HG03095 (cell line): ENCODE measurements around the gene CDCA5.

Experiments used
- ATAC-seq: cut with Tn5 transposase; IDR thresholded peaks from one replicate; pipeline ENCODE4 v1.9.1; 2021; ENCODE audit warnings: moderate library complexity; ENCODE audit not compliant: unreplicated experiment

CDCA5 gene

DNA sequence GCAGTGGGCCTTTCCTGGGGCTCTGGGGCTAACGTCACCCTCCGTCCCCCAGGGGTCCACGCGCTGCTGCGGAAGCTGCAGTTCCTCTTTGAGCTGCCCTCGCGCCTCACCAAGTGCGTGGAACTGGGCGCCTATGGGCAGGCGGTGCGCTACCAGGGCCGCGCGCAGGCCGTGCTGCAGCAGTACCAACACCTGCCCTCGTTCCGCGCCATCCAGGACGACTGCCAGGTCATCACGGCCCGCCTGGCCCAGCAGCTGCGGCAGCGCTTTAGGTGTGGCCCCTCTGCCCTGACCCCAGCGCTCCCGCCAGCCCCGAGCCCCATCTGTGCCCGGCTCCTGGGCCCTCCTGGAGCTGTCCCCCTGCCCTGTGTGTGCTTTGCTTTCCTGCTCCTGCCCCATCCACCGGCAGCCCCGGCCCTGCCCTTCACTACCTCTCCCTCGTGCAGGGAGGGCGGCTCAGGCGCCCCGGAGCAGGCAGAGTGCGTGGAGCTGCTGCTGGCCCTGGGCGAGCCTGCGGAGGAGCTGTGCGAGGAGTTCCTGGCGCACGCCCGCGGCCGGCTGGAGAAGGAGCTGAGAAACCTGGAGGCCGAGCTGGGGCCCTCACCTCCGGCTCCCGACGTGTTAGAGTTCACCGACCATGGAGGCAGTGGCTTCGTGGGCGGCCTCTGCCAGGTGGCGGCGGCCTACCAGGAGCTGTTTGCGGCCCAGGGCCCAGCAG lies 24.1 kb upstream of the CDCA5 start:
- ATAC-seq, result no peak

- ATAC-seq, result no peak
These were observed 23.2 kb upstream of the CDCA5 start for GRCh38 chr11:65107078-65107477.

GRCh38 chr11:65104628-65105027 lies 20.8 kb upstream of the CDCA5 start:
- no peak for ATAC-seq

DNA sequence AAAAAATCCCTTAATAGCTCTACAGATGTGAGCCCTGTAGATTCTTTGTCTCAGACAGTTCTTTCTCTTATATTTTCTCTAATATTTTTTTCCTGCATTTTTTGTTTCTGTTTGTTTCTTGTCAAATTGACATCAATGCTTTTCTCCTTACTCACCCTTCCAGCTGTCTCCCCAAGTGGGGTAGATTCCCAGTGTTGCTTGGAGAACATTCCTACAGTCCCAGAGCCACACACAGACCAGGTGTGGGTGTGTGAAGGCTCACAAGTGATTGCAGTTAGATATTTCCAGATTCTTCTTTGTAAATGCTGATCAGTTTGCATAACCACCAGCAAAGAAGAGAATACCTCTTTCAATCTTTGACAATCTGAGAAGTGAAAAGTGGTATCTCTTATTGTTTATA lies 19.6 kb upstream of the CDCA5 start:
- ATAC-seq, result no peak

GRCh38 chr11:65102142-65103095 lies 18.6 kb upstream of the CDCA5 start:
- ATAC-seq, result no peak

DNA sequence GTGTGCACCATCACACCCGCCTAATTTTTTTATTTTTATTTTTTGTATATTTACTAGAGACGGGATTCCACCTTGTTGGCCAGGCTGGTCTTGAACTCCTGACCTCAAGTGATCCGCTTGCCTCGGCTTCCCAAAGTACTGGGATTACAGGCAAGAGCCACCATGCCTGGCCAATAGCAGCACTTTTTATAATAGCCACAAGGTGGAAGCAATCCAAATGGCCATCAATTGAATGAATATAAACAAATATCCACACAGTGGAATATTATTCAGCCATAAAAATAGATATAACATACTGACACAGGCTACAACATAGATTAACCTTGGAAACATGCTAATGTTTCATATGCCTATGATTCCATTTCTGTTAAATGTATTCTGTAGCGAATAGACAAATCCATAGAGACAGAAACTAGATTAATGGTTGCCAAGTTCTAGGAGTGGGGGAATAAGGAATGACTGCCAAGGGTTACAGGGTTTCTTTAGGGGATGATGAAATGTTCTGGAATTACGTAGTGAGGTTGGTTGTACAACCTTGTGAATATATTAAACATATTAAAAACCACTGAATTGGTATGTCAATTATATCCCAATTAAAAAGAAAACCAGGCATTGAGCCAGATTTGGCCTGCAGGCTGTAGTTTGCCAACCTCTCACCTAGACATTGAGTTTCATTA lies 17.0 kb upstream of the CDCA5 start:
- ATAC-seq, result no peak

DNA sequence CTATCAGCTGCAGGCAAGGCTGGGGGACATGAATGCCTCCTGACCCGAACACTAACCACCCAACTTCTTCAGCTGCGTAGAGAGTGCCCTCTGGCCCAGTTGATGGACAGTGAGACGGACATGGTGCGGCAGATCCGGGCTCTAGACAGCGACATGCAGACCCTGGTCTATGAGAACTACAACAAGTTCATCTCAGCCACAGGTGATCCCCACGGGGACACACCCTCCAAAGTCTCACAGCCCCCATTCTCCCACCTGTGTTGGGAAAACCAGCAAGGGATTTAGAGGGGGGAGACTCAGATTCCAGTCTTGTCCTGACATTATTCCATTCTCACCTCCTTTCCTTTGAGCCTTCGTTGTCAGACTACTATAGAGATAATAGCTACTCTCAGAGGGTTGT lies 13.1 kb upstream of the CDCA5 start:
- no peak for ATAC-seq

DNA sequence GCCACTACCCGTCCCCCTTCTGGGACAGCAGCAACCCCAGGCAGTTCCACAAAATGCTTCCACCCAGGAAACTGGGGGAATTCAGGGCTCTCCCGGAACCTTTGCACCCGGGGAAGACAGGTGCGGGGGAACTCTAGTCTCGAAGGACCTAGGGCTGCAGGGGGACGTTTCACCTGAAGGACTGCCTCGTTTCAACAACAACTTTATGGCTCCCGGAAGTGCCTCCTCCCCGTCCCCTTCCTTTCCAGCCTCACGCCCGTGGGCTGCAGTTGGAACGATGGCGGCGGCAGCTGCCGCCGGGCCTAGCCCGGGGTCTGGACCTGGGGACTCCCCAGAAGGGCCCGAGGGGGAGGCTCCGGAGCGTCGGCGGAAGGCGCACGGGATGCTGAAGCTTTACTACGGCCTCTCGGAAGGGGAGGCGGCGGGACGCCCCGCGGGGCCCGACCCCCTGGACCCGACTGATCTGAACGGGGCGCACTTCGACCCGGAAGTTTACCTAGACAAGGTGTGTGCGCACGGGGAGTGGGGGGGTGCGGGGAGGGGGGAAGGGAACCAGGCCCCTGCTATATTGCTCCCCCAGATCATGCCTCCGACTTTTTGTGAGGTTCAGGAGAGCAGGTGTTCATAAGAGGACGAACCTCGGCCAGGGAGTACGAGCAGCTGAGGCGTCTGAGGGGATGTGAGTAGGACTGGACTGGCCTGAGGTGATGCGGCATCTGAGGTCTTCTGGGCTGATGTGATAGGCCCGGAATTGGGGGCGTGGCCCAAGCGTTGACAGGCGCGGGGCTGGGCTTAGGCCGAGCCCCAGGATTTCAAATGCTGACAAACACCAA lies 12.3 kb upstream of the CDCA5 start, which contains the start of gene VPS51:
Gene VPS51 (plus strand): TSS at position 241 of the 833 bp plus-strand sequence. CDS start 37 bp downstream, at position 278.
- peak; percentile 82 for ATAC-seq

DNA sequence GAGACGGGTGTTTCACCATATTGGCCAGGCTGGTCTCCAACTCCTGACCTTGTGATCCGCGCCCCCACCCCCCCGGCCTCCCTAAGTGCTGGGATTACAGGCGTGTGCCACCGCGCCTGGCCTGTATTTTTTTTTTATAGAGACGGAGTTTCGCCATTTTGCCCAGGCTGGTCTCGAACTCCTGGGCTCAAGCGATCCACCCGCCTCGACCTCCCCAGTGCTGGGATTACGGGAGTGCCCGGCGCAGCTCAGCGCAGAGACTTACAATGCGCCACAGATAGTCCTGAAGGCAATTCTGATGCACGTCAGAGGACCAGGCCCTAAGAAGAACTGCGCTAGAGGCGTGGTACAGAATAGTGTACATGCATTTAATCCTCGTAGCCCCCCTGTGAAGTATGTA lies 11.6 kb upstream of the CDCA5 start:
- no peak for ATAC-seq

- ATAC-seq, result no peak
These were observed 6.8 kb upstream of the CDCA5 start for GRCh38 chr11:65090628-65091027.

- no peak for ATAC-seq
These were observed 5.8 kb upstream of the CDCA5 start for GRCh38 chr11:65089621-65090020.

DNA sequence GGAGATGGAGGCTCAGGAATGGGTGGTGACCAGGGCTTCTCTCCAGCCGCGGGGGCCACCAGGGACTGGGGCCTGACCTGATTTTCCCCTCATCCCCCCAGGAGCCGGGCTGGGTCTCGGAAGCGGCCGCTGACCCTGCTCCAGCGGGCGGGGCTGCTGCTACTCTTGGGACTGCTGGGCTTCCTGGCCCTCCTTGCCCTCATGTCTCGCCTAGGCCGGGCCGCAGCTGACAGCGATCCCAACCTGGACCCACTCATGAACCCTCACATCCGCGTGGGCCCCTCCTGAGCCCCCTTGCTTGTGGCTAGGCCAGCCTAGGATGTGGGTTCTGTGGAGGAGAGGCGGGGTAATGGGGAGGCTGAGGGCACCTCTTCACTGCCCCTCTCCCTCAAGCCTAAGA lies 4.0 kb upstream of the CDCA5 start:
- no peak for ATAC-seq

GRCh38 chr11:65087216-65087615 lies 3.4 kb upstream of the CDCA5 start:
- ATAC-seq, result no peak

- ATAC-seq, result no peak
These were observed 3.0 kb upstream of the CDCA5 start for GRCh38 chr11:65086809-65087208.

DNA sequence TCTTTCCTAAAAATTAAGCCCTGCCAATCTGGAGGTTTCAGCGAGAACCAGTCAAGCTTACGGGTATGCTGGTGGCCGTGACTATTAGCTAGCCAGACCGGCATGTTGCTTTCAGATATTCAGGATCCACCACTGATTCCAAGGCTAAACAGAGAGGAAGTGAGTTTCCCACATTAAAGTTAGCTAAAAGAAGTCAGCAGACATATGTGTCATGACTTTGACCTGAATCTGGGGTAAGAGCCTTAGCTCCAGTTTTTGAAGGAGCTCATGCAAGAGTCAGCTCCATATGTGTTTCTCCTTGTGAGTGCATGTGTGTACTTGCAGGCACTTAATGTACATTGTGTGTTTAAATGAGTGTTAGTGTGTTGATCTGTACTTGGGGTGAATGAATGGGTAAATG lies 1.6 kb upstream of the CDCA5 start:
- ATAC-seq, result no peak

DNA sequence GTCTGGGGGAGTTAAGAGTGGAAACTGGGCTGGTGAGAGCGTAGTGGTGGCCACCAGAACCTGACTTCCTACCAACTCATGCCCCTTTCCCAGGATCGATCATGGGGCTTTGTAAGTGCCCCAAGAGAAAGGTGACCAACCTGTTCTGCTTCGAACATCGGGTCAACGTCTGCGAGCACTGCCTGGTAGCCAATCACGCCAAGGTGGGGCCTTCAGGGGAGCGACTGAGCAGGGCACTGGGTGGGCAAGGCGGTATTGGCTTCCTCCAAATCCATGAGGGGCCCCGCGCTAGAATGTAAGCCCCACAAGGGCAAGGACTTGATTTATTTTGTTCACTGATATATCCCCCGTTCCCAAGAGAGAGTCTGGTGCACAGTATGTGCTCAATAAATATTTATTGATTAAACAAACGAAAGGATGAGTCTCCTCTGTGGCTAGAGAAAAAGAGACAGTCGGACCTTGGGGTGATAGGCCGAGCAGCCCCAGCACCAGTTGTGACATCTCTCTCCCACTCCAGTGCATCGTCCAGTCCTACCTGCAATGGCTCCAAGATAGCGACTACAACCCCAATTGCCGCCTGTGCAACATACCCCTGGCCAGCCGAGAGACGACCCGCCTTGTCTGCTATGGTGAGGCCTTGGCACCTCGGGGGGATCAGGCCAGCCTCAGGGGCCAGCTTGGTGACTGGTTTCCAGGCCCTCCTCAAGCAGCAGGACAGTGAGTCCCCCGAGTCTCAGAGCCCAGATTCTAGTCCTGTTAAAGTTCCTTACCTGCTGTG lies 947 bp upstream of the CDCA5 start:
- no peak for ATAC-seq

GRCh38 chr11:65083134-65083833 lies 556 bp downstream of the CDCA5 start:
- no peak for ATAC-seq

GRCh38 chr11:65078786-65079342 lies 5.0 kb downstream of the CDCA5 start:
- no peak for ATAC-seq

DNA sequence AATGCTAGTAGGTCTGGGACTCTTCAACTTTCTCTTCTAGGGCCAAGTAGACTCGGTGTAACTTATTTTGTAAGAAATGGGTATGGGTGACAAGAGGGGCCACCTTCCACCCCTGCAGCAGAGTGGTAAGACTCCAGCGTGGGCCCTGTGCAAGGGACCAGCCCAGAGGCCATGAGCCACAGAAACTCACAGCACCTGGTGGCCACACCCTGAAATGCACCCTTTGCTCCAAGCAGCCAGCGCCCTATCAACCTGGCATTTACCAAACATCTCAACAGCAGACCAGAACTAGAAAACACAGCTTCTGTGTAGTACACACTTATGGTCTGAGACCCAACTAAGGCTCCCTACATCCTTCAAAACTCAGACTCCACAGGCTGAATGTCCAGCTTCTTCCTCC lies 5.7 kb downstream of the CDCA5 start:
- ATAC-seq, result no peak
